NCI-H774 (cell line): ENCODE results near the gene RGS17.
"Not testable (repeated sequence)": the region's sequence is repeated elsewhere in the genome, so short reads cannot be mapped to it uniquely, and the experiment has no call there.

Source experiments
- DNase-seq: peaks from one replicate; lab custom pipeline; 2025; lab: John Stamatoyannopoulos, UW

RGS17 gene

GRCh38 chr6:152983637-152984512, 147.2 kb downstream of the RGS17 start:
- DNase-seq: peak; percentile 98

GRCh38 chr6:152982904-152983636, 148.0 kb downstream of the RGS17 start, which contains the start of gene FBXO5:
Gene FBXO5, minus strand, starts transcription at chr6:152983041. Its CDS starts 82 bp downstream, at chr6:152982959.
- DNase-seq: peak; percentile 99

- no peak for DNase-seq
Measured at GRCh38 chr6:152981989-152982903, 148.8 kb downstream of the RGS17 start.

- no peak for DNase-seq
Measured at GRCh38 chr6:152981219-152981618, 149.9 kb downstream of the RGS17 start.

- no peak for DNase-seq
Measured at GRCh38 chr6:152980656-152981055, 150.4 kb downstream of the RGS17 start.

- DNase-seq: no peak
Measured at GRCh38 chr6:152979116-152979515, 152.0 kb downstream of the RGS17 start.

- DNase-seq: no peak
Measured at GRCh38 chr6:152978058-152978457, 153.0 kb downstream of the RGS17 start.

- no peak for DNase-seq
Measured at GRCh38 chr6:152977556-152977955, 153.5 kb downstream of the RGS17 start.

GRCh38 chr6:152976749-152977148, 154.3 kb downstream of the RGS17 start:
- no peak for DNase-seq

GRCh38 chr6:152975204-152975915, 155.7 kb downstream of the RGS17 start:
- no peak for DNase-seq

GRCh38 chr6:152973916-152974315, 157.2 kb downstream of the RGS17 start:
- DNase-seq: no peak

- no peak for DNase-seq
Measured at GRCh38 chr6:152969688-152970418, 161.2 kb downstream of the RGS17 start.

GRCh38 chr6:152966168-152966894, 164.8 kb downstream of the RGS17 start:
- not testable (repeated sequence) for DNase-seq

- DNase-seq: no peak
Measured at GRCh38 chr6:152959333-152959732, 171.7 kb downstream of the RGS17 start.

- DNase-seq: no peak
Measured at GRCh38 chr6:152957796-152958195, 173.3 kb downstream of the RGS17 start.
